Ascending aorta (tissue), 2 donors: Measurements from ENCODE around the gene SRRM4. TPM values are rescaled to one million over a fixed set of nuclear protein-coding genes. Genes with fewer than 3 reads are reported as not detected.
"Not testable (repeated sequence)": the region's sequence is repeated elsewhere in the genome, so short reads cannot be mapped to it uniquely, and the experiment has no call there.

Experiments used
- DNase-seq, 2 donors: peaks; one replicate each; pipeline ENCODE4 v3.0.0-alpha.2; 2019; ENCODE audit warnings: low spot score in 2 of 2
- H3K27ac ChIP-seq, 2 donors: fragments of 200-600 bp; sonication (generic); one replicate each; pipeline ENCODE4 v1.5.1; 2016 to 2017; ENCODE audit warnings: mild to moderate bottlenecking in 1 of 2
- H3K27me3 ChIP-seq: fragments of 200-600 bp; sonication (generic); one replicate; pipeline ENCODE4 v1.5.1; 2017
- H3K36me3 ChIP-seq, 2 donors: fragments of 200-600 bp; sonication (generic); one replicate each; pipeline ENCODE4 v1.5.1; 2016
- H3K4me1 ChIP-seq, 2 donors: fragments of 200-600 bp; sonication (generic); one replicate each; pipeline ENCODE4 v1.5.1; 2016 to 2017; ENCODE audit warnings: mild to moderate bottlenecking in 1 of 2
- H3K4me3 ChIP-seq, 2 donors: fragments of 200-600 bp; sonication (generic); one replicate each; pipeline ENCODE4 v1.5.1; 2016 to 2017; ENCODE audit warnings: mild to moderate bottlenecking in 1 of 2
- H3K9me3 ChIP-seq, 2 donors: fragments of 200-600 bp; sonication (generic); one replicate each; pipeline ENCODE4 v1.5.1; 2016
- intact Hi-C: fragments of 100-400 bp; cut with DNase I; formaldehyde crosslinking; loops from one replicate; pipeline ENCODE4 v1.15.1; 2023
- total RNA-seq: library from RNA; depleted of rRNA; stranded (reverse); fragments of >200 nt; gene quantifications from one replicate; pipeline ENCODE4 v1.1.0, GENCODE V29; 2016
- TF ChIP-seq, protein P1 (sequence below), 3 experiments: fragments of 200-600 bp in 2 of 3; fragments of 450-650 bp in 1 of 3; sonication (generic) in 2 of 3; IDR thresholded peaks; one replicate each; pipeline ENCODE4 v1.5.1; 2016 to 2019; ENCODE audit warnings: antibody characterized with exemption in 3 of 3, mild to moderate bottlenecking in 1 of 3, moderate library complexity in 1 of 3

The SRRM4 gene
- total RNA-seq, 1 donor from 2014 or later: not detected

DNA sequence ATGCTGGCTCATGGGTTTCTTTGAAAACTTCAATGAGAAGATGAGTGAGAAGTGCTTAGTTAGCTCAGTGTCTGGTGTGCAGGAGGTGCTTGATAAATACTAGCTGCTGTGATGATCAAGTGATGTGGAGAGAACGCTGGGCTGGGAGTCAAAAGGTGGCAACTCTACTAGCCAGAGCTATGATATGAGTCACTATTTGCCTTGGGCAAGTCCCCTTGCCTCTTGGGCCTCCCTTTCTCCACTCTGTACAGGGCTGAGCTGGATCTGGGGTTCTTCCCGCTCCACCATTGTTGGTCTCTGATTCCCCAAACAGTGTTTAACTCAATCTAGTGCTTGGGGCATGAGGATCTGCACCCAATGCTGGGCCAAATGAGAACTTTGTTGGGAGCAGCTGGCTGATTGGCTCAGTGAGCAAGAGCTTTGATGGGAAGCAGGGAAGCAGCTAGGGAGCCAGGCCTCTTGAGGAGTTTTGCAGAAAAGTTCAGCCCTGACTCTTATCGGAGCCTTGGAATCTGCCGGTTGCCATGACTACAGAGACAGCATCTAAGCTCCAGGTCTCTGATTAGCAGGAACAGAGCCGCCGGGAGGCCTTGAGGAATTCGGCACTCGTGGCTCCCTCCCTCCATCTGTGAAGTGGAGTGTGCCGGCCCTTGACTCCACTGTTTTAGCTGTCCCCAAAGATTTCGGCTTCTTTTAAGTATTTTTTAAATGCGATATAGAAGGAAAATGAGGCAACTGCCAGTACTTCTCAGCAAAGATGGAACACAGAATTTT lies 115.3 kb downstream of the SRRM4 start:
- intact Hi-C loops: no loop called here
- Histone ChIP-seq H3K36me3 (no peaks in the 10 kb centered on the region), H3K27ac (no peak overlapping the region), H3K9me3 (no peaks in the 10 kb centered on the region), H3K4me3 (no peak overlapping the region), H3K4me1 (no peaks in the 10 kb centered on the region), H3K27me3 (no peaks in the 10 kb centered on the region)
- TF ChIP-seq, protein P1, sequence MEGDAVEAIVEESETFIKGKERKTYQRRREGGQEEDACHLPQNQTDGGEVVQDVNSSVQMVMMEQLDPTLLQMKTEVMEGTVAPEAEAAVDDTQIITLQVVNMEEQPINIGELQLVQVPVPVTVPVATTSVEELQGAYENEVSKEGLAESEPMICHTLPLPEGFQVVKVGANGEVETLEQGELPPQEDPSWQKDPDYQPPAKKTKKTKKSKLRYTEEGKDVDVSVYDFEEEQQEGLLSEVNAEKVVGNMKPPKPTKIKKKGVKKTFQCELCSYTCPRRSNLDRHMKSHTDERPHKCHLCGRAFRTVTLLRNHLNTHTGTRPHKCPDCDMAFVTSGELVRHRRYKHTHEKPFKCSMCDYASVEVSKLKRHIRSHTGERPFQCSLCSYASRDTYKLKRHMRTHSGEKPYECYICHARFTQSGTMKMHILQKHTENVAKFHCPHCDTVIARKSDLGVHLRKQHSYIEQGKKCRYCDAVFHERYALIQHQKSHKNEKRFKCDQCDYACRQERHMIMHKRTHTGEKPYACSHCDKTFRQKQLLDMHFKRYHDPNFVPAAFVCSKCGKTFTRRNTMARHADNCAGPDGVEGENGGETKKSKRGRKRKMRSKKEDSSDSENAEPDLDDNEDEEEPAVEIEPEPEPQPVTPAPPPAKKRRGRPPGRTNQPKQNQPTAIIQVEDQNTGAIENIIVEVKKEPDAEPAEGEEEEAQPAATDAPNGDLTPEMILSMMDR (IDR thresholded peaks at IDR 0.05): no peak
- DNase-seq: no peak

DNA sequence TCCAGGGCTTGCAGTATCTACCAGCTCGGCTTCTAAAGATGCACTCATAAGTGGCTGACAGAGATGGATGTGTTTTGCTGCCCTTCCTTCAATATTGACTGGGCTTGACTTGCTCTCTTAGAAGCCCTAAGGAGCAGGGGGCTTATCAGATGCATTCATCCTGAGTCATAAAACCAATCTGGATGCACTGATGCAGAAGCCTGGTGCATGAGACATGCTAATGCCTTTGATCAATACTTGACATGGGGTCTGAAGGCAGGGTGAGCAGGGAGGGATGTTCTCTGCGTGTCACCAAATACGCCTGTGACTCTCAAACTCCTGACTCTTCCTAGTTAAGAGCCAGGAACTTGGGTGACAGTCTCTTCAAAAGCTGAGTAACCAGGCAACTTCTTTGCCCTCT lies 119.6 kb downstream of the SRRM4 start:
- H3K9me3 ChIP-seq: no peaks in the 10 kb centered on the region
- no peak for DNase-seq
- H3K4me1 ChIP-seq: no peaks in the 10 kb centered on the region
- no peaks in the 10 kb centered on the region for H3K27me3 ChIP-seq
- intact Hi-C loops: no loop called here
- TF ChIP-seq, protein P1 (IDR thresholded peaks at IDR 0.05): no peak
- no peak overlapping the region for H3K27ac ChIP-seq
- no peaks in the 10 kb centered on the region for H3K36me3 ChIP-seq
- no peak overlapping the region for H3K4me3 ChIP-seq

DNA sequence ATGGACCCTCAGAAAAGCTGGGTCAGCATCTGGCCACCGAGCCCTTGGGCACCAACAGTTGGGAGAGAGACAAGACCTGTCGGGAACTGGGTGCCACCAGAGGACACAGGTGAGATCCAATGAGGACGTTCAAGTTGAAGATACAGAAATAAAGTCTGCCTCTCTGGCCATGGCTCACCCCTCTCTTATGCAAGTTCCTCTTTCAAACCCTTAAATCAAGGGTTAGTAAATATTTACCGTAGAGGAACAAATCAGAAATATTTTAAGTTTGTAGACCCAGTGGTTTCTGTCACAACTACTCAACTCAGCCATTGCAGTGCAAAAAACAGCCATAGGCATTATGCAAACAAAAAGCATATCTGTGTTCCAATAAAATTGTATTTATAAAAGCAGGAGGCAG lies 120.9 kb downstream of the SRRM4 start:
- H3K36me3 ChIP-seq: no peaks in the 10 kb centered on the region
- intact Hi-C loops: no loop called here
- H3K4me3 ChIP-seq: no peak overlapping the region
- no peaks in the 10 kb centered on the region for H3K4me1 ChIP-seq
- TF ChIP-seq, protein P1 (IDR thresholded peaks at IDR 0.05): no peak
- H3K9me3 ChIP-seq: no peaks in the 10 kb centered on the region
- no peak overlapping the region for H3K27ac ChIP-seq
- DNase-seq: no peak
- no peaks in the 10 kb centered on the region for H3K27me3 ChIP-seq

DNA sequence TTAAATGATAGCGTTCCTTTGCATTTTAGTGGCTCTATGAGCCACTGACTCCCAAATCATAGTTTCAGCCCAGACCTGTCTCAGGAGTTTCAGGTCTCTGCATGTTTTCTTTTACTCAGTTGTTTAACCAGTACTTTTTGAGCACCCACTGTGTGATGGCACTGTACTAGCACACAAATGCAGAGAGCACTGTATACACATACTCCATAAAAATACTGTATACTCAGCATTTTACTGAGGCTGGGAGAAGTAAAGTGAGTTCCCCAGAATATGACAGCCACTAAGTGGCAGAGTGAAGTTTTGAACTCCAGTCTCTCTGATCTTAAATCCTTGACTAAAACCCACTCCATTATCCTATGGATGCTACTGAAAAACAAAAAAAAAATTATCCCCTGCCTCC lies 121.4 kb downstream of the SRRM4 start:
- H3K27ac ChIP-seq: no peak overlapping the region
- H3K36me3 ChIP-seq: no peaks in the 10 kb centered on the region
- H3K9me3 ChIP-seq: no peaks in the 10 kb centered on the region
- no peaks in the 10 kb centered on the region for H3K4me1 ChIP-seq
- no peak overlapping the region for H3K4me3 ChIP-seq
- DNase-seq: no peak
- intact Hi-C loops: no loop called here
- TF ChIP-seq, protein P1 (IDR thresholded peaks at IDR 0.05): no peak
- no peaks in the 10 kb centered on the region for H3K27me3 ChIP-seq

DNA sequence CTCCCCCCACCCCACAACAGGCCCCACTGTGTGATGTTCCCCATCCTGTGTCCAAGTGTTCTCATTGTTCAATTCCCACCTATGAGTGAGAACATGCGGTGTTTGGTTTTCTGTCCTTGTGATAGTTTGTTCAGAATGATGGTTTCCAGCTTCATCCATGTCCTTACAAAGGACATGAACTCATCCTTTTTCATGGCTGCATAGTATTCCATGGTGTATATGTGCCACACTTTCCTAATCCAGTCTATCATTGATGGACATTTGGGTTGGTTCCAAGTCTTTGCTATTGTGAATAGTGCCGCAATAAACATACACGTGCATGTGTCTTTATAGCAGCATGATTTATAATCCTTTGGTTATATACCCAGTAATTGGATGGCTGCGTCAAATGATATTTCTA lies 123.6 kb downstream of the SRRM4 start:
- intact Hi-C loops, H3K36me3 ChIP-seq, H3K27ac ChIP-seq, H3K4me1 ChIP-seq, H3K4me3 ChIP-seq, H3K9me3 ChIP-seq, DNase-seq, H3K27me3 ChIP-seq: not testable (repeated sequence)

DNA sequence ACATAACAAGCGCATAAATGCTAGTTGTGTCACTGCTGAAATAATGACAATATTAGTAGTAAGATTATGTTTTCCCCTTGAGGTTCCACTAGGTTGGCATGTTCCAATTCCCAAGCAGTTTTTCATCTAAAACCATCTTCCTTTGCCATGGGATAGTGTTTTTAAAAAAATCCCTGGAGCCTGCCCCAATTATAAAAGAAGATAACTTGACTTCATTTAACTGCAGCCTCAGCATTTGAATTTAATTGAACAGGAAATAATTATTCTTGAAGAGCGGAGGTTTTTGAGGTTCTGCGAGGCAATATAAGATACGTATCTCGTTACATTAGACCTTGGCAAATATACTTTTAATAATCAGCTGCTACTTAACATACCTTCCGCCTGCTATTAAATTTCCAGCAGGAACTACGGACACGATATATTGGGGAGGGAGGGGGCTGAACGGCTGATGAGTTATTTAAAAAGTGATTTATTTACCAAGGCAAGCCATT lies 132.2 kb downstream of the SRRM4 start:
- Histone ChIP-seq H3K4me1 (no peaks in the 10 kb centered on the region), H3K27ac (no peak overlapping the region), H3K9me3 (no peaks in the 10 kb centered on the region), H3K36me3 (no peaks in the 10 kb centered on the region), H3K27me3 (no peaks in the 10 kb centered on the region), H3K4me3 (no peak overlapping the region)
- intact Hi-C loops: loop anchor here (10.0 kb wide), 1 partner anchor 431 kb away; no protein-coding TSS in a partner anchor
- no peak for DNase-seq
- TF ChIP-seq, protein P1 (IDR thresholded peaks at IDR 0.05): no peak
